Measurements from ENCODE around the gene TBK1. TPM values are rescaled to one million over a fixed set of nuclear protein-coding genes. Genes with fewer than 3 reads are reported as not detected.

TBK1 gene
- total RNA-seq, 1 experiment from 2014 or later: 15.9 TPM

- TF ChIP-seq ELF4 (CRISPR knock-in tag; IDR thresholded peaks at IDR 0.05; ENCODE audit: low read depth): no peak
Observed at GRCh38 chr12:64457032-64457431, 5.1 kb downstream of the TBK1 start (continued).

GRCh38 chr12:64457466-64457865 lies 5.5 kb downstream of the TBK1 start:
- Mint-ChIP-seq H3K9me3 (no peaks in the 10 kb centered on the region), H3K27me3 (ENCODE audit: low read depth) (no peaks in the 10 kb centered on the region), H3K4me1 (peaks cover 19% of the 10 kb centered on the region), H3K27ac (no peak overlapping the region), H3K4me3 (no peak overlapping the region), H3K36me3 (peaks cover 19% of the 10 kb centered on the region)
- no peak for DNase-seq (ENCODE audit: low spot score)
- ChIA-PET POLR2A (no interaction called here), CTCF (no interaction called here)
- TF ChIP-seq NR3C1 (CRISPR knock-in tag; conservative IDR thresholded peaks at IDR 0.05; ENCODE audit: low read depth) (no peak), PRRX2 (CRISPR knock-in tag; IDR thresholded peaks at IDR 0.05) (no peak), ZNF263 (CRISPR knock-in tag; IDR thresholded peaks at IDR 0.05; ENCODE audit: low read depth) (no peak), SMAD4 (CRISPR knock-in tag; IDR thresholded peaks at IDR 0.05) (no peak), CREB1 (CRISPR knock-in tag; IDR thresholded peaks at IDR 0.05) (no peak), ELF4 (CRISPR knock-in tag; IDR thresholded peaks at IDR 0.05; ENCODE audit: low read depth) (no peak), NFATC4 (CRISPR knock-in tag; IDR thresholded peaks at IDR 0.05) (no peak), EMX1 (CRISPR knock-in tag; IDR thresholded peaks at IDR 0.05) (no peak), TCF7 (CRISPR knock-in tag; IDR thresholded peaks at IDR 0.05; ENCODE audit: low read depth) (no peak), ESRRA (CRISPR knock-in tag; IDR thresholded peaks at IDR 0.05; ENCODE audit: borderline replicate concordance) (no peak), STAT6 (CRISPR knock-in tag; conservative IDR thresholded peaks at IDR 0.05; ENCODE audit: low read depth) (no peak), GABPB1 (CRISPR knock-in tag; IDR thresholded peaks at IDR 0.05) (no peak), ZNF416 (CRISPR knock-in tag; IDR thresholded peaks at IDR 0.05) (no peak), RELA (CRISPR knock-in tag; IDR thresholded peaks at IDR 0.05; ENCODE audit: borderline replicate concordance) (no peak), JAZF1 (CRISPR knock-in tag; IDR thresholded peaks at IDR 0.05) (no peak), ZNF121 (CRISPR knock-in tag; IDR thresholded peaks at IDR 0.05) (no peak), AFF4 (CRISPR knock-in tag; IDR thresholded peaks at IDR 0.05; ENCODE audit: borderline replicate concordance) (no peak), ZNF671 (CRISPR knock-in tag; IDR thresholded peaks at IDR 0.05) (no peak), ERG (CRISPR knock-in tag; IDR thresholded peaks at IDR 0.05) (no peak)
- ATAC-seq: no peak

- Mint-ChIP-seq H3K36me3 (peaks cover 22% of the 10 kb centered on the region), H3K4me1 (peaks cover 16% of the 10 kb centered on the region), H3K27ac (no peak overlapping the region), H3K4me3 (no peak overlapping the region), H3K9me3 (no peaks in the 10 kb centered on the region), H3K27me3 (ENCODE audit: low read depth) (no peaks in the 10 kb centered on the region)
- ChIA-PET CTCF (no interaction called here), POLR2A (no interaction called here)
- no peak for ATAC-seq
- DNase-seq (ENCODE audit: low spot score): no peak
- TF ChIP-seq CBFB (CRISPR knock-in tag; IDR thresholded peaks at IDR 0.05; ENCODE audit: low read depth) (no peak), GABPB1 (CRISPR knock-in tag; IDR thresholded peaks at IDR 0.05) (no peak), RORB (CRISPR knock-in tag; IDR thresholded peaks at IDR 0.05) (no peak), IRF2 (CRISPR knock-in tag; IDR thresholded peaks at IDR 0.05; ENCODE audit: borderline replicate concordance, low read depth) (no peak), ERG (CRISPR knock-in tag; IDR thresholded peaks at IDR 0.05) (no peak), USF2 (CRISPR knock-in tag; IDR thresholded peaks at IDR 0.05) (no peak)
Observed at GRCh38 chr12:64457923-64458322, 6.0 kb downstream of the TBK1 start.
